Natural killer cell (primary cell): ENCODE measurements around the gene AKAP6. TPM values are rescaled to one million over a fixed set of nuclear protein-coding genes. Genes with fewer than 3 reads are reported as not detected.

Experiments used
- ATAC-seq, 3 donors: fragments of 150-1000 bp in 2 of 3; fragments of 200-7000 bp in 1 of 3; cut with Tn5 transposase; 1 replicate in 1 of 3; 2 replicates in 2 of 3; pipeline ENCODE4 v1.10.0; 2021; ENCODE audit warnings: mild to moderate bottlenecking in 2 of 3, moderate library complexity in 2 of 3
- DNase-seq, 2 donors: peaks; one replicate each; pipeline versions ENCODE4 v3.0.0 to v3.0.0-alpha.2; 2013 to 2021; ENCODE audit warnings: mixed read lengths in 1 of 2
- H3K27ac ChIP-seq: one replicate; pipeline ENCODE4 v1.5.1; 2013; ENCODE audit warnings: mild to moderate bottlenecking, low read length
- H3K27me3 ChIP-seq: one replicate; pipeline ENCODE4 v1.6.1; 2013; ENCODE audit warnings: low read length; ENCODE audit not compliant: control insufficient read depth, insufficient read depth
- H3K36me3 ChIP-seq: one replicate; pipeline ENCODE4 v1.6.1; 2013; ENCODE audit warnings: low read length; ENCODE audit not compliant: control insufficient read depth, insufficient read depth
- H3K4me1 ChIP-seq: one replicate; pipeline ENCODE4 v1.6.1; 2013; ENCODE audit warnings: low read length; ENCODE audit not compliant: control insufficient read depth, insufficient read depth
- H3K4me3 ChIP-seq: one replicate; pipeline ENCODE4 v1.5.1; 2013; ENCODE audit warnings: low read length
- H3K9me3 ChIP-seq: one replicate; pipeline ENCODE4 v1.6.1; 2013; ENCODE audit warnings: low read length; ENCODE audit not compliant: control insufficient read depth, insufficient read depth
- H3K27ac Mint-ChIP-seq, 2 donors: one replicate each; pipeline ENCODE4 v1.8.0; 2022; ENCODE audit warnings: mild to moderate bottlenecking in 2 of 2, mixed read lengths in 2 of 2, moderate library complexity in 1 of 2
- H3K27me3 Mint-ChIP-seq, 2 donors: one replicate each; pipeline ENCODE4 v1.8.0; 2022; ENCODE audit warnings: low read depth in 2 of 2, mixed read lengths in 2 of 2
- H3K36me3 Mint-ChIP-seq: one replicate; pipeline ENCODE4 v1.8.0; 2022; ENCODE audit warnings: mixed read lengths
- H3K4me1 Mint-ChIP-seq, 2 donors: one replicate each; pipeline ENCODE4 v1.8.0; 2022; ENCODE audit warnings: mixed read lengths in 2 of 2
- H3K4me3 Mint-ChIP-seq: one replicate; pipeline ENCODE4 v1.8.0; 2022; ENCODE audit warnings: mild to moderate bottlenecking, moderate library complexity, mixed read lengths
- H3K9me3 Mint-ChIP-seq, 2 donors: one replicate each; pipeline ENCODE4 v1.8.0; 2022; ENCODE audit warnings: mixed read lengths in 2 of 2
- WGBS: methylation state at CpG from one replicate; pipeline ENCODE4 v1.1.7; 2013; ENCODE audit warnings: missing lambda C conversion rate; ENCODE audit not compliant: insufficient coverage; 5-methylcytosine and 5-hydroxymethylcytosine counted together
- intact Hi-C: fragments of 100-400 bp; cut with micrococcal nuclease; formaldehyde crosslinking; loops from one replicate; pipeline ENCODE4 v1.14.2; 2022
- total RNA-seq, 4 donors: library from RNA; stranded (reverse); fragments of 120-200 nt in 1 of 4; gene quantifications; one replicate each; pipeline versions ENCODE4 v1.2.3 to v1.2.4, GENCODE V29; 2013 to 2022
- TF ChIP-seq, protein P1 (sequence below): fragments of 200-600 bp; IDR thresholded peaks from one replicate; pipeline ENCODE4 v1.8.0; 2022; ENCODE audit warnings: antibody characterized with exemption

AKAP6 gene
- total RNA-seq, 3 donors from 2014 or later (not counting 1 experiment from before 2014, with no cell fraction given), result 0.21 to 1.3 (median 0.80) TPM

DNA sequence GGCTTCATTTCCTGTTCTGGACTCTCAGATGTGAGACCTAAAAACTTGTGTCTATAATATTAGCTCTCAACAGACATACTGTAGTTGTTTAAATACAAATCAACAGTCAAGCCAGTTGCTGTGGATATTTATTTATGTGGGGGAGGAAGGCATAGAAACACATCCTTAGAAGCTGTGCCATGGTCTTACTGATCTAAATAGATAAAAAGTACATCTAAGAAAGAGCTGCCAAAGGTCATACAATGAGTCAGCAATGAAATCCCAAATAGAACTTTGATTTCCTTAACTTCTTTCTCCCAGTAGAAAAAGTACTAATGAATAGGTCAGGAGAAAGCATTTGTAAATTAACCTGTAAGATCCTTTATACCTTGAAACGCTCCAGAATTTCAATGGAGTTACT is 185.1 kb downstream of the AKAP6 start:
- Histone ChIP-seq H3K9me3 (no peaks in the 10 kb centered on the region), H3K4me1 (no peaks in the 10 kb centered on the region), H3K4me3 (no peak overlapping the region), H3K36me3 (no peaks in the 10 kb centered on the region), H3K27me3 (no peaks in the 10 kb centered on the region), H3K27ac (no peak overlapping the region)
- Mint-ChIP-seq H3K27me3 (no peaks in the 10 kb centered on the region), H3K4me1 (no peaks in the 10 kb centered on the region), H3K9me3 (peaks cover 0 to 5% of the 10 kb centered on the region in 2 donors), H3K27ac (no peak overlapping the region), H3K4me3 (no peak overlapping the region), H3K36me3 (no peaks in the 10 kb centered on the region)
- intact Hi-C loops, result no loop called here
- TF ChIP-seq, protein P1, sequence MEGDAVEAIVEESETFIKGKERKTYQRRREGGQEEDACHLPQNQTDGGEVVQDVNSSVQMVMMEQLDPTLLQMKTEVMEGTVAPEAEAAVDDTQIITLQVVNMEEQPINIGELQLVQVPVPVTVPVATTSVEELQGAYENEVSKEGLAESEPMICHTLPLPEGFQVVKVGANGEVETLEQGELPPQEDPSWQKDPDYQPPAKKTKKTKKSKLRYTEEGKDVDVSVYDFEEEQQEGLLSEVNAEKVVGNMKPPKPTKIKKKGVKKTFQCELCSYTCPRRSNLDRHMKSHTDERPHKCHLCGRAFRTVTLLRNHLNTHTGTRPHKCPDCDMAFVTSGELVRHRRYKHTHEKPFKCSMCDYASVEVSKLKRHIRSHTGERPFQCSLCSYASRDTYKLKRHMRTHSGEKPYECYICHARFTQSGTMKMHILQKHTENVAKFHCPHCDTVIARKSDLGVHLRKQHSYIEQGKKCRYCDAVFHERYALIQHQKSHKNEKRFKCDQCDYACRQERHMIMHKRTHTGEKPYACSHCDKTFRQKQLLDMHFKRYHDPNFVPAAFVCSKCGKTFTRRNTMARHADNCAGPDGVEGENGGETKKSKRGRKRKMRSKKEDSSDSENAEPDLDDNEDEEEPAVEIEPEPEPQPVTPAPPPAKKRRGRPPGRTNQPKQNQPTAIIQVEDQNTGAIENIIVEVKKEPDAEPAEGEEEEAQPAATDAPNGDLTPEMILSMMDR, result no peak
- ATAC-seq, result no peak
- WGBS, result no CpG with 5 or more reads among the region's 1 CpG
- DNase-seq, result no peak

DNA sequence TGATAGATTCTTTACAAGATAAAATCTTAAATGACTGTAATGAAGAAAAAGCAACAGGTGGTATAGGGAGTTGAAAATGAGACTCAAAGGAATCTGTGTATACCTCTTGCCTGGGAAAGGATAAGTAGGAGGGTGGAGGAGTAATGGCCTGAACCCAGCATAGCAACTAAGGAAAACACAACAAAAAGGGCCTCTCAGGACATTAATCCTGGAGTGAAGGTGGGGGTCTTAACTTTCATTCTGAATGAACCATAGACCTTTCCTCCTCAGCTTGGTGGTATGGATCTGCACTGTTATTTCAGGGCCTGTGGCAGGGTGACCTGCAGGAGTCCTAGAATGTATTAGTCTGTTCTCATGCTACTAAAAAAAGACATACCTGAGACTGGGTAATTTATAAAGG is 185.6 kb downstream of the AKAP6 start:
- H3K27ac ChIP-seq, result no peak overlapping the region
- H3K27me3 Mint-ChIP-seq, result no peaks in the 10 kb centered on the region
- ATAC-seq (no peak), DNase-seq (no peak)
- TF ChIP-seq, protein P1, result no peak
- H3K9me3 Mint-ChIP-seq, result peaks cover 0 to 5% of the 10 kb centered on the region in 2 donors
- intact Hi-C loops, result no loop called here
- no peak overlapping the region for H3K4me3 Mint-ChIP-seq
- no peaks in the 10 kb centered on the region for H3K4me1 ChIP-seq
- H3K36me3 ChIP-seq, result no peaks in the 10 kb centered on the region
- no peaks in the 10 kb centered on the region for H3K9me3 ChIP-seq
- no peaks in the 10 kb centered on the region for H3K4me1 Mint-ChIP-seq
- no peaks in the 10 kb centered on the region for H3K36me3 Mint-ChIP-seq
- H3K27me3 ChIP-seq, result no peaks in the 10 kb centered on the region
- no peak overlapping the region for H3K4me3 ChIP-seq
- no peak overlapping the region for H3K27ac Mint-ChIP-seq

DNA sequence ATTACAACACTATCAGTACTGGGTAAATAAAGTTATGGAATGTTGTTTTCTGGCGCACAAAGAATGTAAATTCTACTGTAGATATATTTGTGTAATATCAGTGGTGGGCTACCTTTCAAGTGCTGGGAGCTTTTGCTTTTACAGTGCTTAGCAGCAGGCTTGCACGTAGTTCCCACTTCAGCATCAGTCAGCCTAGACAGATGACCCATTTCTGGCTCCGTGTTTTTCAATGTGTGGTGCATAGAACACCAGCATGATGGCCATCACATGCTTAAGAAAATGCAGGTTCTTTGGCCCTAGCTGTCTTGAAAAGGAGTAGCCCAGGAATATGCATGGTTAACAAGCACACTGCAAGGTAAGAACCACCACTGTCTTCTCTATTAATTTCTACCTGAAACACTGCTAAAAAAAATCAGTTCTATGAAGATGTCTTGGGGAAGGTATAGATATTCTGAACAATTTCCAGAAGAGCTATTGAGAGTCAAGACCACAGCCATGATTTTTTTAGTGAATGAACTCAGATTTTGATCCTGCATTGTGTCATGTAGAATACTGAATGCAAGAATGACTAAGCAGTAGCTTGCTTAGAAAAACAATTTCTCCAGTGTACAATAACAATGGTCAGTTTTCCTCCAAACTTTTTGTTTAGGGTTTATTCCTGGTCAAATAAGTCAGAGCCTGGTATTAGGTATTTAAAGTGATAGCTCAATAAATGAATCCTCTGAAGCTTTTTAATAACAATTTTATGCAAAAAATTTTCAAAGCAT is 195.7 kb downstream of the AKAP6 start:
- Mint-ChIP-seq H3K36me3 (no peaks in the 10 kb centered on the region), H3K9me3 (peaks cover 2% of the 10 kb centered on the region in 2 donors), H3K27ac (no peak overlapping the region), H3K27me3 (no peaks in the 10 kb centered on the region), H3K4me3 (no peak overlapping the region), H3K4me1 (no peaks in the 10 kb centered on the region)
- DNase-seq, result no peak
- H3K27ac ChIP-seq, result no peak overlapping the region
- WGBS, result 90% methylated on average over 3 of the region's 3 CpGs
- H3K4me3 ChIP-seq, result no peak overlapping the region
- no peaks in the 10 kb centered on the region for H3K27me3 ChIP-seq
- no peaks in the 10 kb centered on the region for H3K4me1 ChIP-seq
- H3K9me3 ChIP-seq, result no peaks in the 10 kb centered on the region
- no peak for ATAC-seq
- TF ChIP-seq, protein P1, result no peak
- intact Hi-C loops, result no loop called here
- H3K36me3 ChIP-seq, result no peaks in the 10 kb centered on the region

DNA sequence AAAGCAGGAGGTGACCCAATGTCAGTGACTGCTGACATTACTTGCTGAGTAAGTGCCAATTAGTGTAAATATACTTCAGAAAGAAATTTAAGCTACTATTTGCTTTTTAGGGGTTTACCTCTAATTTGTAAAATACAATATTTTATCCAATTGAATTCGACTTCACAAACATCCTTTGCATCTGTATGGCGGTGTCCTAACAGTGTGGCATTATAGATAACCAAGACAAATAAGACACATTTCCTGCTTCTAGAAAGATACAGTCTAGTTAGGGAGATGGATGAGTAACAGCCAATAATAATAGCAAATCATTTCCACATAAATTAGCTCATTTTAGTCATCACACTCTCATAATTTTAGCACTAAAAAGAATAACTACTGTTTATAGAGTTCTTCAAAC is 196.5 kb downstream of the AKAP6 start:
- no peaks in the 10 kb centered on the region for H3K27me3 Mint-ChIP-seq
- H3K27me3 ChIP-seq, result no peaks in the 10 kb centered on the region
- H3K4me3 Mint-ChIP-seq, result no peak overlapping the region
- H3K9me3 ChIP-seq, result no peaks in the 10 kb centered on the region
- H3K36me3 ChIP-seq, result no peaks in the 10 kb centered on the region
- no peak for ATAC-seq
- H3K4me1 Mint-ChIP-seq, result no peaks in the 10 kb centered on the region
- no peak overlapping the region for H3K4me3 ChIP-seq
- H3K27ac ChIP-seq, result no peak overlapping the region
- intact Hi-C loops, result no loop called here
- DNase-seq, result no peak
- H3K4me1 ChIP-seq, result no peaks in the 10 kb centered on the region
- no CpG with 5 or more reads among the region's 2 CpGs for WGBS
- H3K36me3 Mint-ChIP-seq, result no peaks in the 10 kb centered on the region
- H3K27ac Mint-ChIP-seq, result no peak overlapping the region
- TF ChIP-seq, protein P1, result no peak
- H3K9me3 Mint-ChIP-seq, result peaks cover 0 to 2% of the 10 kb centered on the region in 2 donors
